ENCODE data around the gene DGKI.

The DGKI gene

GRCh38 chr7:137694405-137694804, 152.4 kb downstream of the DGKI start:
- Histone ChIP-seq H3K27me3 (ENCODE audit: control insufficient read depth in 1 of 2, insufficient read depth in 2 of 2, low read length in 2 of 2) (no peaks in the 10 kb centered on the region), H3K36me3 (ENCODE audit: insufficient read depth, low read length) (no peaks in the 10 kb centered on the region), H3K4me3 (ENCODE audit: low read depth in 1 of 2, low read length in 2 of 2) (no peak overlapping the region), H3K4me1 (ENCODE audit: insufficient read depth, low read length) (no peaks in the 10 kb centered on the region), H3K9ac (ENCODE audit: low read length) (no peak overlapping the region), H3K9me3 (ENCODE audit: low read length) (no peaks in the 10 kb centered on the region), H3K27ac (ENCODE audit: low read depth, low read length) (no peak overlapping the region)

- Histone ChIP-seq H3K36me3 (ENCODE audit: insufficient read depth, low read length) (no peaks in the 10 kb centered on the region), H3K4me3 (ENCODE audit: low read depth in 1 of 2, low read length in 2 of 2) (no peak overlapping the region), H3K4me1 (ENCODE audit: insufficient read depth, low read length) (no peaks in the 10 kb centered on the region), H3K27me3 (ENCODE audit: control insufficient read depth in 1 of 2, insufficient read depth in 2 of 2, low read length in 2 of 2) (no peaks in the 10 kb centered on the region), H3K9me3 (ENCODE audit: low read length) (no peaks in the 10 kb centered on the region), H3K27ac (ENCODE audit: low read depth, low read length) (no peak overlapping the region), H3K9ac (ENCODE audit: low read length) (no peak overlapping the region)
These were observed 154.4 kb downstream of the DGKI start for GRCh38 chr7:137692399-137692798.

- H3K27me3 ChIP-seq (ENCODE audit: control insufficient read depth in 1 of 2, insufficient read depth in 2 of 2, low read length in 2 of 2): no peaks in the 10 kb centered on the region
- H3K36me3 ChIP-seq (ENCODE audit: insufficient read depth, low read length): no peaks in the 10 kb centered on the region
- no peak overlapping the region for H3K27ac ChIP-seq (ENCODE audit: low read depth, low read length)
- H3K9me3 ChIP-seq (ENCODE audit: low read length): no peaks in the 10 kb centered on the region
- no peak overlapping the region for H3K9ac ChIP-seq (ENCODE audit: low read length)
- H3K4me1 ChIP-seq (ENCODE audit: insufficient read depth, low read length): no peaks in the 10 kb centered on the region
- no peak overlapping the region for H3K4me3 ChIP-seq (ENCODE audit: low read depth in 1 of 2, low read length in 2 of 2)
These were observed 155.2 kb downstream of the DGKI start for GRCh38 chr7:137691566-137691965.

- Histone ChIP-seq H3K4me3 (ENCODE audit: low read depth in 1 of 2, low read length in 2 of 2) (no peak overlapping the region), H3K9ac (ENCODE audit: low read length) (no peak overlapping the region), H3K27me3 (ENCODE audit: control insufficient read depth in 1 of 2, insufficient read depth in 2 of 2, low read length in 2 of 2) (no peaks in the 10 kb centered on the region), H3K27ac (ENCODE audit: low read depth, low read length) (no peak overlapping the region), H3K36me3 (ENCODE audit: insufficient read depth, low read length) (no peaks in the 10 kb centered on the region), H3K9me3 (ENCODE audit: low read length) (no peaks in the 10 kb centered on the region), H3K4me1 (ENCODE audit: insufficient read depth, low read length) (no peaks in the 10 kb centered on the region)
These were observed 156.1 kb downstream of the DGKI start for GRCh38 chr7:137690635-137691034.

GRCh38 chr7:137689761-137690160, 157.0 kb downstream of the DGKI start:
- H3K9me3 ChIP-seq (ENCODE audit: low read length): no peaks in the 10 kb centered on the region
- H3K27me3 ChIP-seq (ENCODE audit: control insufficient read depth in 1 of 2, insufficient read depth in 2 of 2, low read length in 2 of 2): no peaks in the 10 kb centered on the region
- H3K36me3 ChIP-seq (ENCODE audit: insufficient read depth, low read length): no peaks in the 10 kb centered on the region
- H3K27ac ChIP-seq (ENCODE audit: low read depth, low read length): no peak overlapping the region
- H3K4me3 ChIP-seq (ENCODE audit: low read depth in 1 of 2, low read length in 2 of 2): no peak overlapping the region
- no peaks in the 10 kb centered on the region for H3K4me1 ChIP-seq (ENCODE audit: insufficient read depth, low read length)
- H3K9ac ChIP-seq (ENCODE audit: low read length): no peak overlapping the region

GRCh38 chr7:137687556-137688265, 159.1 kb downstream of the DGKI start:
- no peak overlapping the region for H3K27ac ChIP-seq (ENCODE audit: low read depth, low read length)
- H3K9ac ChIP-seq (ENCODE audit: low read length): no peak overlapping the region
- no peak overlapping the region for H3K4me3 ChIP-seq (ENCODE audit: low read depth in 1 of 2, low read length in 2 of 2)
- no peaks in the 10 kb centered on the region for H3K9me3 ChIP-seq (ENCODE audit: low read length)
- H3K36me3 ChIP-seq (ENCODE audit: insufficient read depth, low read length): no peaks in the 10 kb centered on the region
- H3K4me1 ChIP-seq (ENCODE audit: insufficient read depth, low read length): no peaks in the 10 kb centered on the region
- no peaks in the 10 kb centered on the region for H3K27me3 ChIP-seq (ENCODE audit: control insufficient read depth in 1 of 2, insufficient read depth in 2 of 2, low read length in 2 of 2)

- no peaks in the 10 kb centered on the region for H3K27me3 ChIP-seq (ENCODE audit: control insufficient read depth in 1 of 2, insufficient read depth in 2 of 2, low read length in 2 of 2)
- H3K9me3 ChIP-seq (ENCODE audit: low read length): no peaks in the 10 kb centered on the region
- no peaks in the 10 kb centered on the region for H3K4me1 ChIP-seq (ENCODE audit: insufficient read depth, low read length)
- no peak overlapping the region for H3K4me3 ChIP-seq (ENCODE audit: low read depth in 1 of 2, low read length in 2 of 2)
- no peak overlapping the region for H3K27ac ChIP-seq (ENCODE audit: low read depth, low read length)
- H3K36me3 ChIP-seq (ENCODE audit: insufficient read depth, low read length): no peaks in the 10 kb centered on the region
- no peak overlapping the region for H3K9ac ChIP-seq (ENCODE audit: low read length)
These were observed 161.2 kb downstream of the DGKI start for GRCh38 chr7:137685433-137686164.

- Histone ChIP-seq H3K27ac (ENCODE audit: low read depth, low read length) (no peak overlapping the region), H3K4me3 (ENCODE audit: low read depth in 1 of 2, low read length in 2 of 2) (no peak overlapping the region)
These were observed 162.0 kb downstream of the DGKI start for GRCh38 chr7:137684776-137685175.

GRCh38 chr7:137684316-137684715, 162.5 kb downstream of the DGKI start:
- no peak overlapping the region for H3K27ac ChIP-seq (ENCODE audit: low read depth, low read length)
- H3K36me3 ChIP-seq (ENCODE audit: insufficient read depth, low read length): no peaks in the 10 kb centered on the region
- no peak overlapping the region for H3K4me3 ChIP-seq (ENCODE audit: low read depth in 1 of 2, low read length in 2 of 2)
- H3K27me3 ChIP-seq (ENCODE audit: control insufficient read depth in 1 of 2, insufficient read depth in 2 of 2, low read length in 2 of 2): no peaks in the 10 kb centered on the region
- H3K9ac ChIP-seq (ENCODE audit: low read length): no peak overlapping the region
- H3K4me1 ChIP-seq (ENCODE audit: insufficient read depth, low read length): no peaks in the 10 kb centered on the region
- H3K9me3 ChIP-seq (ENCODE audit: low read length): no peaks in the 10 kb centered on the region

More at GRCh38 chr7:137684776-137685175, 162.0 kb downstream of the DGKI start:
- Histone ChIP-seq H3K36me3 (ENCODE audit: insufficient read depth, low read length) (no peaks in the 10 kb centered on the region), H3K4me1 (ENCODE audit: insufficient read depth, low read length) (no peaks in the 10 kb centered on the region), H3K9ac (ENCODE audit: low read length) (no peak overlapping the region), H3K9me3 (ENCODE audit: low read length) (no peaks in the 10 kb centered on the region), H3K27me3 (ENCODE audit: control insufficient read depth in 1 of 2, insufficient read depth in 2 of 2, low read length in 2 of 2) (no peaks in the 10 kb centered on the region)

- Histone ChIP-seq H3K36me3 (ENCODE audit: insufficient read depth, low read length) (no peaks in the 10 kb centered on the region), H3K4me1 (ENCODE audit: insufficient read depth, low read length) (no peaks in the 10 kb centered on the region), H3K4me3 (ENCODE audit: low read depth in 1 of 2, low read length in 2 of 2) (no peak overlapping the region), H3K9me3 (ENCODE audit: low read length) (no peaks in the 10 kb centered on the region), H3K27ac (ENCODE audit: low read depth, low read length) (no peak overlapping the region), H3K27me3 (ENCODE audit: control insufficient read depth in 1 of 2, insufficient read depth in 2 of 2, low read length in 2 of 2) (no peaks in the 10 kb centered on the region), H3K9ac (ENCODE audit: low read length) (no peak overlapping the region)
These were observed 164.2 kb downstream of the DGKI start for GRCh38 chr7:137682596-137682995.

- H3K9me3 ChIP-seq (ENCODE audit: low read length): no peaks in the 10 kb centered on the region
- H3K9ac ChIP-seq (ENCODE audit: low read length): no peak overlapping the region
- H3K4me3 ChIP-seq (ENCODE audit: low read depth in 1 of 2, low read length in 2 of 2): no peak overlapping the region
- H3K27me3 ChIP-seq (ENCODE audit: control insufficient read depth in 1 of 2, insufficient read depth in 2 of 2, low read length in 2 of 2): no peaks in the 10 kb centered on the region
- H3K4me1 ChIP-seq (ENCODE audit: insufficient read depth, low read length): no peaks in the 10 kb centered on the region
- no peak overlapping the region for H3K27ac ChIP-seq (ENCODE audit: low read depth, low read length)
- no peaks in the 10 kb centered on the region for H3K36me3 ChIP-seq (ENCODE audit: insufficient read depth, low read length)
These were observed 164.9 kb downstream of the DGKI start for GRCh38 chr7:137681657-137682562.
